GM10248 (cell line): Measurements from ENCODE around the gene SAMM50.

Experiments
- CTCF ChIA-PET: fragments of 300-600 bp; sonication (Branson Sonifier 250); formaldehyde crosslinking; extraction: SDS; loops from one replicate; lab custom pipeline; 2021; ENCODE audit warnings: antibody characterized with exemption; lab: Yijun Ruan, JAX
- POLR2A ChIA-PET: fragments of 350-650 bp; sonication (Branson Sonifier 250); formaldehyde crosslinking; extraction: SDS; loops from one replicate; lab custom pipeline; 2020; ENCODE audit warnings: antibody characterized with exemption; lab: Yijun Ruan, JAX
- DNase-seq: peaks from one replicate; pipeline ENCODE4 v3.0.0; 2012; ENCODE audit errors: extremely low spot score
- TF ChIP-seq, protein P1 (sequence below): IDR thresholded peaks from 2 replicates; pipeline ENCODE4 v1.5.1; 2012; ENCODE audit warnings: mild to moderate bottlenecking, low read depth; ENCODE audit errors: extremely low read depth, missing control alignments, control extremely low read depth

SAMM50 gene

DNA sequence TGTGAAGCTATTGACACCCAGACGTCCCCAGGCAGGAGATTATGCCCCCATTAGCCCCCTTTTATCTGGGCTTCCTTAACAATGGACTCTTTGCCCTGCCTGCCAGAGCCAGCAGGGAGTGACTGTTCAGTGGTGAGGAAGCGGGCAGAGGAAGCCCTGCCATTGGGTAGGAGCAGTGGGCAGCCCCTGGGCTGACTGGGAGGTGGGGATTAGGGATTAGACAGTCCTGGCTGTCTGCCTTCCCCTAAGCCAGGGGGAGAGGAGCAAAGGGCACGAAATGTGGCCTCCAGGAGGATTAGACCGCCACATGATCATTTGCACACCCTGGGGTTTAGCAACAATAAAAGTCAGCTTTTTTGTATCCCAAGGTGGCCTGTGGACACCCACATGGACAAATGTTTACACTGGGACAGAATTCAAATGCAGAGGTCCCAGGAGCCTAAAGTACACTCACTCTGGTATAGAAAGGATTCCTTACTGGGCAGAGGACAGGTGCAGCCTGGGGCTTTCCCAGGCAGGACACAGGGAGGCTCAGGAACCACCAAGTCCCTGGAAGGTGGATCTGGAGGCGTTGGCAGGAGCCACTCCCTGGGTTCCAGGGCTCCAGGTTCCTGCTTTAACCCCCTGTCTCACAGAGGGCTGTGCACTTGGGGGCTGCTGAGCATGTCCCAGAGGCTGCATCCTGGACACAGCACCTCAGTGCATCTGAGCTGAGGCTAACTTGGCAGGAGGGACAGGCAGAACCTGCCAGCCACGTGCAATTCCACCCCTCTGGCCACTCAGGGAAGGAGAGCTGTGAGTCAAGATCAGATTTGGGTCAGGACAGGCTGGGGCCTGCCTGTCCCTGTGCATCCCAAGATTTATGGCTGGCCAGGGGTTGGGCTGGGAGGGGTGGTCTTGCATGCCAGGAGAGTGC, 29.6 kb upstream of the SAMM50 start:
- TF ChIP-seq, protein P1, sequence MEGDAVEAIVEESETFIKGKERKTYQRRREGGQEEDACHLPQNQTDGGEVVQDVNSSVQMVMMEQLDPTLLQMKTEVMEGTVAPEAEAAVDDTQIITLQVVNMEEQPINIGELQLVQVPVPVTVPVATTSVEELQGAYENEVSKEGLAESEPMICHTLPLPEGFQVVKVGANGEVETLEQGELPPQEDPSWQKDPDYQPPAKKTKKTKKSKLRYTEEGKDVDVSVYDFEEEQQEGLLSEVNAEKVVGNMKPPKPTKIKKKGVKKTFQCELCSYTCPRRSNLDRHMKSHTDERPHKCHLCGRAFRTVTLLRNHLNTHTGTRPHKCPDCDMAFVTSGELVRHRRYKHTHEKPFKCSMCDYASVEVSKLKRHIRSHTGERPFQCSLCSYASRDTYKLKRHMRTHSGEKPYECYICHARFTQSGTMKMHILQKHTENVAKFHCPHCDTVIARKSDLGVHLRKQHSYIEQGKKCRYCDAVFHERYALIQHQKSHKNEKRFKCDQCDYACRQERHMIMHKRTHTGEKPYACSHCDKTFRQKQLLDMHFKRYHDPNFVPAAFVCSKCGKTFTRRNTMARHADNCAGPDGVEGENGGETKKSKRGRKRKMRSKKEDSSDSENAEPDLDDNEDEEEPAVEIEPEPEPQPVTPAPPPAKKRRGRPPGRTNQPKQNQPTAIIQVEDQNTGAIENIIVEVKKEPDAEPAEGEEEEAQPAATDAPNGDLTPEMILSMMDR = no peak
- ChIA-PET CTCF (no interaction called here), POLR2A (no interaction called here)
- DNase-seq = no peak

DNA sequence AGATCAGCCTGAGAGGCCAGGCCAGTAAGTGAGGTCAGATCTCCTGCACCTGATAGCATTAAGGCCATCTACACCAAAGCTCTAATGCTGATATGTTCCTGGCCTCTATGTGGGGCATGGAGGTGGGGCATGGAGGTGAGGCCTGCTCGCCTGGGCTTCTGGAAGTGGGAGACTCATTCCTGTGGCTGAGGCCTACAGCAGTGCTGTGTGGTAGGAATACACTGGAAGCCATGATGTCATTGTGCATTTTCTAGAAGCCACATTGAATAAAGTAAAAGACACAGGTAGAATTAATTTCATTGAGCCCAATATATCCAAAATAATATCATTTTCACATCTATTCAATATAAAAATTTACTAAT, 28.9 kb upstream of the SAMM50 start:
- POLR2A ChIA-PET = no interaction called here
- no peak for DNase-seq
- CTCF ChIA-PET = no interaction called here
- TF ChIP-seq, protein P1 = no peak

DNA sequence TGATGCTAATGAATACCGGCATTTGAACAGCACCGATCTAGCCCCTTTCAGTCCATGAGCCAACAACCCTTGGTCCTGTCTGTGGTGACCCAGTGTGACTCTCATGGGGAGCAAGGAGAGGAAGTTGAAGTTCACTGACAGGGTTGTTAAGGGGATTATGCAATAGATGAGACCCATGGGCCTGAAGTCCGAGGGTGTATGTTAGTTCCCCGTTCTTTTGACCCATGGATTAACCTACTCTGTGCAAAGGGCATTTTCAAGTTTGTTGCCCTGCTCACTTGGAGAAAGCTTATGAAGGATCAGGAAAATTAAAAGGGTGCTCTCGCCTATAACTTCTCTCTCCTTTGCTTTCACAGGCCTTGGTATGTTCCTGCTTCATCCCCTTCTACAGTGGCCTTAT, 26.8 kb upstream of the SAMM50 start:
- ChIA-PET CTCF (interaction anchor here (0.8 kb wide), 1 partner anchor 16 kb away, joined by 3 read pairs; no protein-coding TSS in a partner anchor), POLR2A (no interaction called here)
- TF ChIP-seq, protein P1 = no peak
- no peak for DNase-seq

DNA sequence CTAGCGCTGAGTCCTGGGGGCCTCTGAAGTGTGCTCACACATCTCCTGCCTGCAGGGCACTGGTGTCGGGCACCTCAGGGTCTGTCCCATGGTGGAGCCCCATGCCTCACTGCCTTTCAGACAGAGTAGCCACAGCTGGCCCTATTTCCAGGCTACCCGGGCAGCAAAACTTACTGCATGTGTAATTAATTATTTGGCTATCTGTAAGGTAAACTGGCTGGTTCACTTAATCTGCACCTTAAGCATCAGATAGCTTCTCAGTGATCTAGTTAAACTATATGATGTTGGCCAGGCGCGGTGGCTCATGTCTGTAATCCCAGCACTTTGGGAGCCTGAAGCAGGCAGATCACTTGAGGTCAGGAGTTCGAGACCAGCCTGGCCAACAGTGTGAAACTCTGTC, 26.3 kb upstream of the SAMM50 start:
- DNase-seq = no peak
- CTCF ChIA-PET = interaction anchor here (0.7 kb wide), 1 partner anchor 8 kb away, joined by 3 read pairs; no protein-coding TSS in a partner anchor
- POLR2A ChIA-PET = no interaction called here
- TF ChIP-seq, protein P1 = no peak

DNA sequence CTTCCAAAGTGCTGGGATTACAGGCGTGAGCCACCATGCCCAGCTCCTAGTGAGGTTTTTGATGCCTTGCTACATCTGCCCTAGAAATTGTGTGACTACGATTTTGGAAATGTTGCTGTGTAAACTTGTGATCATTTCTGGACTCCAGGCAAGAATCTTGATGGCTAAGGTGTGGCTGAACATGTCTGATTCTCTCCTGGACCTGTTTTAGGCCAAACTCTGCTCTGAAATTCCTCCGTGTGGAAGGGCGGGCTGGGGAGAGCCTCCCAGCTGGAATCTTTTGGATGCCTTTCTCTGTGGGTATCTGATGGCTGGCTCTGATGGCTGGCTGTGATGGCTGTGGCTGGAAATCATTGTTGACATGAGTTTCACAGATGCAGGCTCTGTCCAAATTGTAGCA, 23.5 kb upstream of the SAMM50 start:
- ChIA-PET CTCF (interaction anchor here (5.5 kb wide), 1 partner anchor 14 kb away, joined by 26 read pairs; no protein-coding TSS in a partner anchor), POLR2A (no interaction called here)
- TF ChIP-seq, protein P1 = no peak
- no peak for DNase-seq

DNA sequence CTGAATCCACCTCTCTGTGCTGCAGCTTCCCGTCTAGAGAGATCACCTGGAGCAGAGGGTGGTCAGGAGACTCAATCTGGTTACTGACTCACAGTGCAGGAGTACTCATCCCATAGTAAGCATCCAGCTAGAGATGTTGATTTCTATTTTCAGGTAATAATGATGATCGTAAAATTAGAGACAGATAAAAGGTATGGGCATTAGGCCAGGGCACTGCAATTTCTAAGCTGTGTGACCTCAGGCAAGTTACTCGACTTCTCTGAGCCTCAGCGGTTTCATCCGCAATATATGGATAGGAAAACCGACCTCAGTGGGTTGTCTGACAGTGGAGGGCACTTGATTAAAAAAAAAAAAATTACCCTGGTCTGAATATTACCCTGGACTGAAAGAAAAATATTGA, 13.8 kb upstream of the SAMM50 start:
- TF ChIP-seq, protein P1 = no peak
- CTCF ChIA-PET = interaction anchor here (0.7 to 1.9 kb wide), 4 partner anchors 11 to 741 kb away, joined by 3 to 8 read pairs (median 4); no protein-coding TSS in a partner anchor
- DNase-seq = no peak
- POLR2A ChIA-PET = no interaction called here
